K562 (cell line): ENCODE measurements around the gene RNF144A. TPM values are rescaled to one million over a fixed set of nuclear protein-coding genes. Genes with fewer than 3 reads are reported as not detected.

Source experiments
- ARHGAP35 ChIP-seq: fragments of 450-650 bp; IDR thresholded peaks from 2 replicates; pipeline ENCODE4 v1.6.1; 2018; ENCODE audit not compliant: partially characterized antibody
- BCL6 ChIP-seq: fragments of 250-450 bp; sonication (Bioruptor Pico); IDR thresholded peaks from 2 replicates; pipeline ENCODE4 v1.4.0; 2020
- BCLAF1 ChIP-seq, 2 experiments: fragments of 450-650 bp in 1 of 2; IDR thresholded peaks; 2 replicates each; pipeline ENCODE4 v1.6.1; 2011 to 2017; ENCODE audit warnings: low read depth in 2 of 2, antibody characterized with exemption in 1 of 2, borderline replicate concordance in 1 of 2, low read length in 1 of 2, mild to moderate bottlenecking in 1 of 2, mixed read lengths in 1 of 2; ENCODE audit not compliant: control insufficient read depth in 1 of 2
- MAFG ChIP-seq: fragments of 450-650 bp; conservative IDR thresholded peaks from 2 replicates; pipeline ENCODE4 v1.6.1; 2016; ENCODE audit warnings: missing genetic modification characterization, missing compliant biosample characterization
- NR2C1 ChIP-seq, 2 experiments: fragments of 450-650 bp; IDR thresholded peaks; 2 replicates each; pipeline ENCODE4 v1.6.1; 2017; ENCODE audit warnings: mild to moderate bottlenecking in 2 of 2, antibody characterized with exemption in 1 of 2, inconsistent platforms in 1 of 2, missing compliant biosample characterization in 1 of 2, missing genetic modification characterization in 1 of 2
- POLR3G ChIP-seq: IDR thresholded peaks from 2 replicates; pipeline ENCODE4 v1.6.1; 2011; ENCODE audit not compliant: insufficient read length, insufficient replicate concordance; ENCODE audit errors: extremely low read depth
- RBM25 ChIP-seq: fragments of 200-400 bp; formaldehyde crosslinking; IDR thresholded peaks from 2 replicates; pipeline ENCODE4 v1.6.1; 2018; ENCODE audit warnings: low read length, low read depth, moderate library complexity; ENCODE audit not compliant: severe bottlenecking
- SAFB ChIP-seq: fragments of 200-400 bp; formaldehyde crosslinking; IDR thresholded peaks from 2 replicates; pipeline ENCODE4 v1.6.1; 2017; ENCODE audit warnings: low read depth, low read length, borderline replicate concordance
- SMARCB1 ChIP-seq: IDR thresholded peaks from 2 replicates; pipeline ENCODE4 v1.6.1; 2011; ENCODE audit warnings: improper control_type of control experiment, low read depth; ENCODE audit not compliant: insufficient read length
- TCF15 ChIP-seq: fragments of 250-450 bp; sonication (Bioruptor Pico); IDR thresholded peaks from 2 replicates; pipeline ENCODE4 v1.8.0; 2022; ENCODE audit warnings: moderate library complexity, mild to moderate bottlenecking, inconsistent platforms
- THRA ChIP-seq: fragments of 450-650 bp; IDR thresholded peaks from 2 replicates; pipeline ENCODE4 v1.6.1; 2017; ENCODE audit warnings: mild to moderate bottlenecking, moderate library complexity
- ZHX1 ChIP-seq: fragments of 150-350 bp; conservative IDR thresholded peaks from 2 replicates; pipeline ENCODE4 v1.6.1; 2014; ENCODE audit warnings: low read length
- ZNF518B ChIP-seq: fragments of 250-450 bp; sonication (Bioruptor Pico); IDR thresholded peaks from 2 replicates; pipeline ENCODE4 v1.5.0; 2021; ENCODE audit warnings: mild to moderate bottlenecking, moderate library complexity
- ZNF778 ChIP-seq: fragments of 450-650 bp; formaldehyde crosslinking; IDR thresholded peaks from 2 replicates; pipeline ENCODE4 v1.4.0; 2020; ENCODE audit warnings: mild to moderate bottlenecking, moderate library complexity
- polyA plus RNA-seq, 8 experiments: library from polyadenylated mRNA; depleted of rRNA in 4 of 8; stranded (reverse) in 5 of 8; unstranded in 3 of 8; fragments of >200 nt; fragmentation: Nextera tagmentation in 2 of 8; fragmentation: Illumina TruSeq in 1 of 8; extraction: Ambion mirVana in 2 of 8; extraction: Trizol in 1 of 8; gene quantifications; 2 replicates each; pipeline versions ENCODE4 v1.2.1 to v1.2.3, GENCODE V29; 2011 to 2014; ENCODE audit warnings: inconsistent platforms in 1 of 8, missing spikeins in 1 of 8
- total RNA-seq, 7 experiments: library from RNA; depleted of rRNA in 6 of 7; stranded (reverse); fragments of >200 nt in 6 of 7; fragmentation: Illumina TruSeq in 2 of 7; extraction: Trizol in 2 of 7; gene quantifications; 2 replicates each; pipeline versions ENCODE4 v1.2.1 to v1.2.3, GENCODE V29; 2011 to 2021; ENCODE audit warnings: low replicate concordance in 1 of 7

RNF144A gene
- total and polyA plus RNA-seq, 9 of the 15 experiments (the other 6 are each of a cell fraction or from before 2014, with no cell fraction given): 0.96 to 11.3 (median 6.2) TPM

- TF ChIP-seq RBM25 (no peak), TCF15 (CRISPR knock-in tag) (no peak), BCL6 (CRISPR knock-in tag) (no peak), THRA (no peak), ZNF778 (CRISPR knock-in tag) (no peak), POLR3G (no peak), MAFG (tag) (no peak; the same call in 1 of the 2 replicates), NR2C1 (IDR thresholded peaks at IDR 0.05) (no peak), NR2C1 (tag; IDR thresholded peaks at IDR 0.05) (0 out of 2 replicates have a peak, but pooled peaks have one; percentile 26), SMARCB1 (no peak), ARHGAP35 (peak; percentile 71), ZHX1 (no peak), SAFB (no peak), ZNF518B (no peak), BCLAF1 (IDR thresholded peaks at IDR 0.05; ENCODE audit: borderline replicate concordance in 1 of 2, control insufficient read depth in 1 of 2, low read depth in 2 of 2, low read length in 1 of 2) (no peak)
These were observed 7.5 kb upstream of the RNF144A start (continued) for GRCh38 chr2:6909431-6910385.
